HG02870 (cell line): ENCODE results near the gene SPG11.
"Not testable (repeated sequence)": the region's sequence is repeated elsewhere in the genome, so short reads cannot be mapped to it uniquely, and the experiment has no call there.

ENCODE experiments used
- ATAC-seq: cut with Tn5 transposase; IDR thresholded peaks from one replicate; pipeline ENCODE4 v1.9.1; 2021; ENCODE audit warnings: mild to moderate bottlenecking, moderate library complexity; ENCODE audit not compliant: unreplicated experiment

The SPG11 gene

GRCh38 chr15:44682809-44683682, 19.6 kb upstream of the SPG11 start:
- not testable (repeated sequence) for ATAC-seq

GRCh38 chr15:44682211-44682610, 18.7 kb upstream of the SPG11 start:
- ATAC-seq, result no peak

GRCh38 chr15:44676676-44677075, 13.2 kb upstream of the SPG11 start:
- no peak for ATAC-seq

- no peak for ATAC-seq
These were observed 12.4 kb upstream of the SPG11 start for GRCh38 chr15:44675911-44676310.

- no peak for ATAC-seq
These were observed 10.2 kb upstream of the SPG11 start for GRCh38 chr15:44673639-44674038.

- no peak for ATAC-seq
These were observed 6.9 kb upstream of the SPG11 start for GRCh38 chr15:44670087-44670950.

- no peak for ATAC-seq
These were observed 5.5 kb upstream of the SPG11 start for GRCh38 chr15:44668921-44669320.

- ATAC-seq, result no peak
These were observed 3.5 kb upstream of the SPG11 start for GRCh38 chr15:44667039-44667360.

GRCh38 chr15:44666210-44667038, 3.0 kb upstream of the SPG11 start:
- no peak for ATAC-seq

- ATAC-seq, result peak; percentile 40
These were observed 718 bp downstream of the SPG11 start for GRCh38 chr15:44662478-44663409.

GRCh38 chr15:44661576-44661975, 1.9 kb downstream of the SPG11 start:
- ATAC-seq, result no peak

- no peak for ATAC-seq
These were observed 4.4 kb downstream of the SPG11 start for GRCh38 chr15:44659056-44659455.

GRCh38 chr15:44657378-44657777, 6.1 kb downstream of the SPG11 start:
- no peak for ATAC-seq

- no peak for ATAC-seq
These were observed 6.5 kb downstream of the SPG11 start for GRCh38 chr15:44656913-44657312.

GRCh38 chr15:44656298-44656697, 7.2 kb downstream of the SPG11 start:
- ATAC-seq, result no peak

- no peak for ATAC-seq
These were observed 8.6 kb downstream of the SPG11 start for GRCh38 chr15:44654858-44655257.

GRCh38 chr15:44647637-44648036, 15.8 kb downstream of the SPG11 start:
- ATAC-seq, result no peak

GRCh38 chr15:44647036-44647435, 16.4 kb downstream of the SPG11 start:
- no peak for ATAC-seq

- ATAC-seq, result no peak
These were observed 17.0 kb downstream of the SPG11 start for GRCh38 chr15:44646460-44646859.

GRCh38 chr15:44641651-44642050, 21.8 kb downstream of the SPG11 start:
- ATAC-seq, result no peak
